PC-9 (cell line): Measurements from ENCODE around the gene ABI3BP.

Source experiments
- EZH2 ChIP-seq: fragments of 200-600 bp; sonication (generic); IDR thresholded peaks from 2 replicates; pipeline ENCODE4 v1.8.0; 2017; ENCODE audit warnings: antibody characterized with exemption, low read depth
- TF ChIP-seq, protein P1 (sequence below): fragments of 200-600 bp; sonication (generic); conservative IDR thresholded peaks from 2 replicates; pipeline ENCODE4 v1.6.1; 2017; ENCODE audit warnings: mixed run types, antibody characterized with exemption, mild to moderate bottlenecking, moderate library complexity

DNA sequence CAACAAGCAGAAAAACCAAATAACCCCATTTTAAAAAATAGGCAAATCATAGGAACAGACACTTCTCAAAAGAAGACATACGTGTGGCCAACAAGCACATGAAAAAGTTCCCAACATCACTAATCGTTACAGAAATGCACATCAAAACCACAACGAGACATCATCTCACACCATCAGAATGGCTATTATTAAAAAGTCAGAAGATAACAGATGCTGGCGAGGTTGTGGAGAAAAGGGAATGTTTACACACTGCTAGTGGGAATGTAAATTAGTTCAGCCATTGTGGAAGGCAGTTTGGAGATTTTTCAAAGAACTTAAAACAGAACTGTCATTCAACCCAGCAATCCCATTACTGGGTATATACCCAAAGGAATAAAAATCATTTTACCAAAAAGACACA, 60.7 kb downstream of the ABI3BP start:
- TF ChIP-seq EZH2 = no peak
- TF ChIP-seq, protein P1, sequence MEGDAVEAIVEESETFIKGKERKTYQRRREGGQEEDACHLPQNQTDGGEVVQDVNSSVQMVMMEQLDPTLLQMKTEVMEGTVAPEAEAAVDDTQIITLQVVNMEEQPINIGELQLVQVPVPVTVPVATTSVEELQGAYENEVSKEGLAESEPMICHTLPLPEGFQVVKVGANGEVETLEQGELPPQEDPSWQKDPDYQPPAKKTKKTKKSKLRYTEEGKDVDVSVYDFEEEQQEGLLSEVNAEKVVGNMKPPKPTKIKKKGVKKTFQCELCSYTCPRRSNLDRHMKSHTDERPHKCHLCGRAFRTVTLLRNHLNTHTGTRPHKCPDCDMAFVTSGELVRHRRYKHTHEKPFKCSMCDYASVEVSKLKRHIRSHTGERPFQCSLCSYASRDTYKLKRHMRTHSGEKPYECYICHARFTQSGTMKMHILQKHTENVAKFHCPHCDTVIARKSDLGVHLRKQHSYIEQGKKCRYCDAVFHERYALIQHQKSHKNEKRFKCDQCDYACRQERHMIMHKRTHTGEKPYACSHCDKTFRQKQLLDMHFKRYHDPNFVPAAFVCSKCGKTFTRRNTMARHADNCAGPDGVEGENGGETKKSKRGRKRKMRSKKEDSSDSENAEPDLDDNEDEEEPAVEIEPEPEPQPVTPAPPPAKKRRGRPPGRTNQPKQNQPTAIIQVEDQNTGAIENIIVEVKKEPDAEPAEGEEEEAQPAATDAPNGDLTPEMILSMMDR = no peak
